Endothelial cell of umbilical vein (primary cell): ENCODE data around the gene LTBP2. TPM values are rescaled to one million over a fixed set of nuclear protein-coding genes. Genes with fewer than 3 reads are reported as not detected.

Experiments
- BruUV-seq: library from RNA; stranded (reverse); fragments of 400-500 nt; replicated peaks from 2 replicates; lab custom pipeline; 2021; lab: Mats Ljungman, UMichigan
- CTCF ChIA-PET: fragments of 300-600, 350-600 bp; sonication (Branson Sonifier 250); formaldehyde crosslinking; loops from one replicate; lab custom pipeline; 2021; ENCODE audit warnings: antibody characterized with exemption, inconsistent platforms; lab: Charles Lee
- POLR2A ChIA-PET: fragments of 300-600, 350-600 bp; sonication (Branson Sonifier 250); formaldehyde crosslinking; loops from one replicate; lab custom pipeline; 2021; ENCODE audit warnings: antibody characterized with exemption, inconsistent platforms; lab: Charles Lee
- DNase-seq: peaks from one replicate; pipeline ENCODE4 v3.0.0-alpha.2; 2011; ENCODE audit warnings: low read depth, low spot score
- FAIRE-seq: peaks from 2 replicates; lab custom pipeline; 2011; peaks lifted over from hg19 to GRCh38; lab: Jason Lieb, UNC
- H2AFZ ChIP-seq: 2 replicates; pipeline ENCODE4 v1.6.0; 2012; ENCODE audit warnings: low read depth, low read length, control low read depth, inconsistent platforms
- H3K27ac ChIP-seq: 2 replicates; pipeline ENCODE4 v1.5.1; 2011; ENCODE audit warnings: low read depth, mild to moderate bottlenecking, control low read depth, low read length, moderate library complexity; ENCODE audit not compliant: insufficient read depth
- H3K27me3 ChIP-seq, 2 experiments: 2 replicates each; pipeline versions ENCODE4 v1.6.0 to v1.6.1; 2011; ENCODE audit warnings: low read length in 2 of 2, mixed read lengths in 1 of 2; ENCODE audit not compliant: control insufficient read depth in 2 of 2, insufficient read depth in 2 of 2
- H3K36me3 ChIP-seq, 2 experiments: 2 replicates in 1 of 2; 3 replicates in 1 of 2; pipeline ENCODE4 v1.5.1; 2011; ENCODE audit warnings: low read length in 2 of 2, mild to moderate bottlenecking in 1 of 2, moderate library complexity in 1 of 2; ENCODE audit not compliant: control insufficient read depth in 2 of 2, insufficient read depth in 2 of 2; ENCODE audit errors: extremely low read depth in 1 of 2
- H3K4me1 ChIP-seq: 3 replicates; pipeline ENCODE4 v1.5.1; 2011; ENCODE audit warnings: mild to moderate bottlenecking, low read length; ENCODE audit not compliant: control insufficient read depth, insufficient read depth; ENCODE audit errors: extremely low read depth
- H3K4me2 ChIP-seq: 2 replicates; pipeline ENCODE4 v1.6.1; 2011; ENCODE audit warnings: low read length, control low read depth, mixed read lengths; ENCODE audit not compliant: insufficient read depth
- H3K4me3 ChIP-seq, 3 experiments: fragments of 200-600 bp in 1 of 3; sonication (generic), shearing (Covaris generic) in 1 of 3; replicated peaks in 1 of 3; 2 replicates each; pipeline ENCODE4 v1.5.1; 2011 to 2016; ENCODE audit warnings: control low read depth in 3 of 3, low read length in 3 of 3, mild to moderate bottlenecking in 2 of 3, inconsistent platforms in 1 of 3, low read depth in 1 of 3, moderate library complexity in 1 of 3; ENCODE audit not compliant: insufficient read depth in 1 of 3
- H3K79me2 ChIP-seq: 2 replicates; pipeline ENCODE4 v1.6.0; 2012; ENCODE audit warnings: low read length, inconsistent platforms; ENCODE audit not compliant: control insufficient read depth, insufficient read depth
- H3K9ac ChIP-seq: replicated peaks from 2 replicates; pipeline ENCODE3; 2011; ENCODE audit warnings: low read length, control low read depth; ENCODE audit not compliant: insufficient read depth; ENCODE audit errors: extremely low read depth
- H3K9me1 ChIP-seq: replicated peaks from 3 replicates; pipeline ENCODE4 v1.6.0; 2011; ENCODE audit warnings: mild to moderate bottlenecking, low read length; ENCODE audit not compliant: control insufficient read depth, insufficient read depth; ENCODE audit errors: extremely low read depth
- H3K9me3 ChIP-seq: replicated peaks from 2 replicates; pipeline ENCODE4 v1.5.1; 2012; ENCODE audit warnings: low read length, inconsistent platforms; ENCODE audit not compliant: control insufficient read depth, insufficient read depth
- H4K20me1 ChIP-seq: replicated peaks from 2 replicates; pipeline ENCODE3; 2011; ENCODE audit warnings: mild to moderate bottlenecking, low read length; ENCODE audit not compliant: control insufficient read depth, insufficient read depth; ENCODE audit errors: extremely low read depth
- FOS ChIP-seq: IDR thresholded peaks from 2 replicates; pipeline ENCODE4 v1.6.1; 2011; ENCODE audit warnings: mild to moderate bottlenecking, low read length, moderate library complexity, borderline replicate concordance; ENCODE audit not compliant: insufficient read depth
- GATA2 ChIP-seq: IDR thresholded peaks from 2 replicates; pipeline ENCODE4 v1.7.0; 2011; ENCODE audit warnings: low read depth, mild to moderate bottlenecking, moderate library complexity, mixed read lengths, low read length; ENCODE audit not compliant: insufficient read length, insufficient read depth
- MYC ChIP-seq: IDR thresholded peaks from one replicate; pipeline ENCODE4 v1.6.1; 2011; ENCODE audit warnings: mild to moderate bottlenecking, low read depth, low read length
- POLR2A ChIP-seq: IDR thresholded peaks from 2 replicates; pipeline ENCODE4 v1.6.1; 2012; ENCODE audit warnings: low read depth, mild to moderate bottlenecking, control low read depth, low read length
- POLR2AphosphoS5 ChIP-seq: IDR thresholded peaks from 2 replicates; pipeline ENCODE4 v1.6.1; 2012; ENCODE audit warnings: low read depth, mild to moderate bottlenecking, control low read depth, low read length, moderate library complexity; ENCODE audit not compliant: insufficient read depth
- dilution Hi-C: fragments of 300-500 bp; cut with MboI; formaldehyde crosslinking; loops from one replicate; pipeline ENCODE4 v1.15.0; 2019; ENCODE audit warnings: low sequenced_read_pairs; ENCODE audit not compliant: extremely low pct_ligation_motif_present
- intact Hi-C: fragments of 100-400 bp; cut with micrococcal nuclease; formaldehyde crosslinking; loops from one replicate; pipeline ENCODE4 v1.10.0; 2022
- polyA plus RNA-seq, 4 experiments: library from polyadenylated mRNA; depleted of rRNA in 3 of 4; stranded (reverse) in 3 of 4; unstranded in 1 of 4; fragments of >200 nt; gene quantifications; 2 replicates each; pipeline versions ENCODE4 v1.2.1 to v1.2.3, GENCODE V29; 2011 to 2012; ENCODE audit warnings: missing spikeins in 1 of 4
- total RNA-seq: library from RNA; stranded (reverse); gene quantifications from 2 replicates; pipeline ENCODE4 v1.2.3, GENCODE V29; 2021
- TF ChIP-seq, protein P1 (sequence below), 2 donors: IDR thresholded peaks; 1 replicate in 1 of 2; 2 replicates in 1 of 2; pipeline ENCODE4 v1.5.1; 2011; ENCODE audit warnings: low read length in 2 of 2, mild to moderate bottlenecking in 2 of 2, moderate library complexity in 2 of 2, control low read depth in 1 of 2, inconsistent platforms in 1 of 2, low read depth in 1 of 2; ENCODE audit not compliant: insufficient read depth in 1 of 2; ENCODE audit errors: extremely low read depth in 1 of 2
- TF ChIP-seq, protein P2 (sequence below): IDR thresholded peaks from 2 replicates; pipeline ENCODE4 v1.6.1; 2011; ENCODE audit not compliant: insufficient read depth, insufficient read length

LTBP2 gene
- total and polyA plus RNA-seq, 2 donors (not counting 3 experiments of a cell fraction or from before 2014, with no cell fraction given), result 209 to 268 TPM

- no peak overlapping the region for H3K27ac ChIP-seq
- BruUV-seq, result no TSS peak
- no peak overlapping the region for H3K4me2 ChIP-seq
- DNase-seq, result no peak
- H3K27me3 ChIP-seq, result no peaks in the 10 kb centered on the region
- no peaks in the 10 kb centered on the region for H4K20me1 ChIP-seq
- dilution Hi-C loops (no loop called here), intact Hi-C loops (no loop called here)
- no peaks in the 10 kb centered on the region for H3K9me3 ChIP-seq
- peaks cover 93% of the 10 kb centered on the region for H3K79me2 ChIP-seq
- no peaks in the 10 kb centered on the region for H3K9me1 ChIP-seq
- no peak overlapping the region for H3K9ac ChIP-seq
- POLR2A ChIA-PET, result no interaction called here
- TF ChIP-seq, protein P1, sequence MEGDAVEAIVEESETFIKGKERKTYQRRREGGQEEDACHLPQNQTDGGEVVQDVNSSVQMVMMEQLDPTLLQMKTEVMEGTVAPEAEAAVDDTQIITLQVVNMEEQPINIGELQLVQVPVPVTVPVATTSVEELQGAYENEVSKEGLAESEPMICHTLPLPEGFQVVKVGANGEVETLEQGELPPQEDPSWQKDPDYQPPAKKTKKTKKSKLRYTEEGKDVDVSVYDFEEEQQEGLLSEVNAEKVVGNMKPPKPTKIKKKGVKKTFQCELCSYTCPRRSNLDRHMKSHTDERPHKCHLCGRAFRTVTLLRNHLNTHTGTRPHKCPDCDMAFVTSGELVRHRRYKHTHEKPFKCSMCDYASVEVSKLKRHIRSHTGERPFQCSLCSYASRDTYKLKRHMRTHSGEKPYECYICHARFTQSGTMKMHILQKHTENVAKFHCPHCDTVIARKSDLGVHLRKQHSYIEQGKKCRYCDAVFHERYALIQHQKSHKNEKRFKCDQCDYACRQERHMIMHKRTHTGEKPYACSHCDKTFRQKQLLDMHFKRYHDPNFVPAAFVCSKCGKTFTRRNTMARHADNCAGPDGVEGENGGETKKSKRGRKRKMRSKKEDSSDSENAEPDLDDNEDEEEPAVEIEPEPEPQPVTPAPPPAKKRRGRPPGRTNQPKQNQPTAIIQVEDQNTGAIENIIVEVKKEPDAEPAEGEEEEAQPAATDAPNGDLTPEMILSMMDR (IDR thresholded peaks at IDR 0.05; ENCODE audit: extremely low read depth in 1 of 2, insufficient read depth in 1 of 2, low read depth in 1 of 2, low read length in 2 of 2), result no peak
- TF ChIP-seq POLR2AphosphoS5 (no peak), FOS (no peak), POLR2A (no peak), GATA2 (no peak), MYC (no peak)
- TF ChIP-seq, protein P2, sequence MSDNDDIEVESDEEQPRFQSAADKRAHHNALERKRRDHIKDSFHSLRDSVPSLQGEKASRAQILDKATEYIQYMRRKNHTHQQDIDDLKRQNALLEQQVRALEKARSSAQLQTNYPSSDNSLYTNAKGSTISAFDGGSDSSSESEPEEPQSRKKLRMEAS, result no peak
- FAIRE-seq, result no peak
- peaks cover 2 to 11% of the 10 kb centered on the region in 2 experiments for H3K36me3 ChIP-seq
- H3K4me1 ChIP-seq, result peaks cover 46% of the 10 kb centered on the region
- CTCF ChIA-PET, result no interaction called here
- H3K4me3 ChIP-seq, result no peak overlapping the region
- H2AFZ ChIP-seq, result no peak overlapping the region
Observed at GRCh38 chr14:74577948-74578275, 34.1 kb downstream of the LTBP2 start.
